CD4-positive, alpha-beta T cell (primary cell): ENCODE results near the gene SHISA5. TPM values are rescaled to one million over a fixed set of nuclear protein-coding genes. Genes with fewer than 3 reads are reported as not detected.

Source experiments
- ATAC-seq: fragments of 200-7000 bp; cut with Tn5 transposase; one replicate; pipeline ENCODE4 v1.10.0; 2022; ENCODE audit warnings: mild to moderate bottlenecking; ENCODE audit not compliant: poor library complexity
- CTCF ChIA-PET: fragments of 350-600 bp; sonication (Branson Sonifier 250); formaldehyde crosslinking; loops from one replicate; lab custom pipeline; 2021; ENCODE audit warnings: antibody characterized with exemption, inconsistent platforms; lab: Charles Lee
- POLR2A ChIA-PET: fragments of 350-600 bp; sonication (Branson Sonifier 250); formaldehyde crosslinking; loops from one replicate; lab custom pipeline; 2021; ENCODE audit warnings: antibody characterized with exemption, inconsistent platforms; lab: Charles Lee
- DNase-seq, 14 experiments: peaks; one replicate each; pipeline ENCODE4 v3.0.0-alpha.2; 2013 to 2020; ENCODE audit warnings: mixed read lengths in 2 of 14
- H3K27ac ChIP-seq, 2 donors: one replicate each; pipeline versions ENCODE4 v1.5.1 to v1.7.0; 2013; ENCODE audit warnings: low read length in 2 of 2, low read depth in 1 of 2, mild to moderate bottlenecking in 1 of 2
- H3K27me3 ChIP-seq, 2 experiments: 1 replicate in 1 of 2; 2 replicates in 1 of 2; pipeline versions ENCODE4 v1.6.1 to v1.7.0; 2013; ENCODE audit warnings: low read length in 2 of 2, control low read depth in 1 of 2, mild to moderate bottlenecking in 1 of 2, moderate library complexity in 1 of 2; ENCODE audit not compliant: insufficient read depth in 2 of 2, control insufficient read depth in 1 of 2
- H3K36me3 ChIP-seq: one replicate; pipeline ENCODE4 v1.6.1; 2013; ENCODE audit warnings: low read length, control low read depth; ENCODE audit not compliant: insufficient read depth
- H3K4me1 ChIP-seq: one replicate; pipeline ENCODE4 v1.6.1; 2013; ENCODE audit warnings: low read length, control low read depth; ENCODE audit not compliant: insufficient read depth
- H3K4me3 ChIP-seq: one replicate; pipeline ENCODE4 v1.5.1; 2013; ENCODE audit warnings: mild to moderate bottlenecking, low read length, moderate library complexity
- H3K9me3 ChIP-seq, 2 experiments: 1 replicate in 1 of 2; 2 replicates in 1 of 2; pipeline versions ENCODE4 v1.6.1 to v1.7.0; 2013; ENCODE audit warnings: low read length in 2 of 2, mild to moderate bottlenecking in 2 of 2, control low read depth in 1 of 2, moderate library complexity in 1 of 2; ENCODE audit not compliant: control insufficient read depth in 1 of 2, insufficient read depth in 1 of 2
- H3K27ac Mint-ChIP-seq: one replicate; pipeline ENCODE4 v1.8.0; 2020; ENCODE audit warnings: mixed read lengths
- H3K27me3 Mint-ChIP-seq: one replicate; pipeline ENCODE4 v1.8.0; 2021; ENCODE audit warnings: mixed read lengths
- H3K36me3 Mint-ChIP-seq: one replicate; pipeline ENCODE4 v1.8.0; 2021; ENCODE audit warnings: low read depth, mixed read lengths
- H3K4me1 Mint-ChIP-seq: one replicate; pipeline ENCODE4 v1.8.0; 2021; ENCODE audit warnings: low read depth, mixed read lengths
- H3K4me3 Mint-ChIP-seq: one replicate; pipeline ENCODE4 v1.8.0; 2020; ENCODE audit warnings: mild to moderate bottlenecking, mixed read lengths
- H3K9me3 Mint-ChIP-seq: one replicate; pipeline ENCODE4 v1.8.0; 2020; ENCODE audit warnings: mixed read lengths
- intact Hi-C, 2 experiments: fragments of 100-400 bp; cut with DNase I in 1 of 2; cut with micrococcal nuclease in 1 of 2; formaldehyde crosslinking; loops; one replicate each; pipeline versions ENCODE4 v1.15.1 to v1.9.0; 2023 to 2025; cut with DNase I, micrococcal nuclease
- total RNA-seq, 174 experiments: library from RNA in 2 of 174; stranded (reverse) in 2 of 174; gene quantifications; one replicate each; pipeline ENCODE4 v1.2.3 and lab custom pipeline; 2021 to 2026
- TF ChIP-seq, protein P1 (sequence below): fragments of 200-600 bp; IDR thresholded peaks from one replicate; pipeline ENCODE4 v1.8.0; 2022; ENCODE audit warnings: antibody characterized with exemption, mild to moderate bottlenecking

SHISA5 gene
- total RNA-seq, 2 experiments from 2014 or later = 102 to 109 TPM

GRCh38 chr3:48434591-48435222 is 69.3 kb downstream of the SHISA5 start:
- Histone ChIP-seq H3K9me3 (no peaks in the 10 kb centered on the region), H3K27me3 (no peaks in the 10 kb centered on the region), H3K27ac (no peak overlapping the region), H3K36me3 (peaks cover 15% of the 10 kb centered on the region), H3K4me3 (no peak overlapping the region), H3K4me1 (peaks cover 36% of the 10 kb centered on the region)
- ATAC-seq (no peak), DNase-seq (peak in 4 of 14 experiments; percentile 24 to 49 (median 36))
- no peaks in the 10 kb centered on the region for H3K9me3 Mint-ChIP-seq
- intact Hi-C loops = loop anchor here (5.0 kb wide), 4 partner anchors 43 to 652 kb away; partner anchors contain the start of gene SMARCC1 (in 1 of the 2)
- H3K4me3 Mint-ChIP-seq = no peak overlapping the region
- POLR2A ChIA-PET = interaction anchor here (2.2 kb wide), 1 partner anchor 34 kb away, joined by 37 read pairs; no protein-coding TSS in a partner anchor
- peaks cover 10% of the 10 kb centered on the region for H3K36me3 Mint-ChIP-seq
- no peak overlapping the region for H3K27ac Mint-ChIP-seq
- H3K4me1 Mint-ChIP-seq = peaks cover 29% of the 10 kb centered on the region
- H3K27me3 Mint-ChIP-seq = no peaks in the 10 kb centered on the region
- CTCF ChIA-PET = interaction anchor here (1.0 kb wide), 1 partner anchor 34 kb away, joined by 4 read pairs; no protein-coding TSS in a partner anchor
- TF ChIP-seq, protein P1, sequence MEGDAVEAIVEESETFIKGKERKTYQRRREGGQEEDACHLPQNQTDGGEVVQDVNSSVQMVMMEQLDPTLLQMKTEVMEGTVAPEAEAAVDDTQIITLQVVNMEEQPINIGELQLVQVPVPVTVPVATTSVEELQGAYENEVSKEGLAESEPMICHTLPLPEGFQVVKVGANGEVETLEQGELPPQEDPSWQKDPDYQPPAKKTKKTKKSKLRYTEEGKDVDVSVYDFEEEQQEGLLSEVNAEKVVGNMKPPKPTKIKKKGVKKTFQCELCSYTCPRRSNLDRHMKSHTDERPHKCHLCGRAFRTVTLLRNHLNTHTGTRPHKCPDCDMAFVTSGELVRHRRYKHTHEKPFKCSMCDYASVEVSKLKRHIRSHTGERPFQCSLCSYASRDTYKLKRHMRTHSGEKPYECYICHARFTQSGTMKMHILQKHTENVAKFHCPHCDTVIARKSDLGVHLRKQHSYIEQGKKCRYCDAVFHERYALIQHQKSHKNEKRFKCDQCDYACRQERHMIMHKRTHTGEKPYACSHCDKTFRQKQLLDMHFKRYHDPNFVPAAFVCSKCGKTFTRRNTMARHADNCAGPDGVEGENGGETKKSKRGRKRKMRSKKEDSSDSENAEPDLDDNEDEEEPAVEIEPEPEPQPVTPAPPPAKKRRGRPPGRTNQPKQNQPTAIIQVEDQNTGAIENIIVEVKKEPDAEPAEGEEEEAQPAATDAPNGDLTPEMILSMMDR = no peak

DNA sequence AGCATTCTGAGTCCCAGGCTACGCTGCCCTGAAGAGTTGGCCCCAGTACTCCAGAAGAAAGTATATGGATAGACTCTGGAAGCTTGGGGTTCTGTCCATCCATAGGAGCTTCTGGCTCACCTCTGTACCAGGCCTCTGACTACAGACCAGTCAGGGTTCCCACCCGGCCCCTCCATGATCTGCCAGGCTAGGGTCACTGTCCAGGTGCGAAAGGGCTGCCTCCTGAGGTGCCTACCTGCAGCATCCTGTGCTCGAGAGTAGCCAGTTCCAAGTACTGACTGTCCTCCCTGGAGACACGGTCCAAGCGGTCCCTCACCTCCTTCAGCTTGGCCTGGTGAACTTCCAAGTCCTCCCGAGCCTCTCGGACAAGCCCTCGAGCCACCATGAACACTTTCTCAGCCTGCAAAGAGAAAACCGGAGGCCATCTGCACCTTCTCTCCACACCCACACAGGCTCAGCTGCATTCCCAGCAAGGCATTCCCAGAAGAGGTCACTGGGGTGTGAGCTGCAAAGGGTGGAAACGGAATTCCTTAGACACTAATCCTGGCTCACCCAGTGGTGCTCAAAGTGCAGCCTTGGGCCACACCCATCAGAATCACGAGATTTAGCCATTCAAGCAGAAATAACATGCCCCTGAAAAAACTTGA is 70.4 kb downstream of the SHISA5 start:
- H3K9me3 Mint-ChIP-seq = no peaks in the 10 kb centered on the region
- DNase-seq (no peak), ATAC-seq (no peak)
- no peak overlapping the region for H3K27ac Mint-ChIP-seq
- no peaks in the 10 kb centered on the region for H3K27me3 Mint-ChIP-seq
- Histone ChIP-seq H3K27me3 (no peaks in the 10 kb centered on the region), H3K4me3 (no peak overlapping the region), H3K4me1 (peaks cover 35% of the 10 kb centered on the region), H3K9me3 (no peaks in the 10 kb centered on the region), H3K27ac (no peak overlapping the region), H3K36me3 (peaks cover 15% of the 10 kb centered on the region)
- intact Hi-C loops = no loop called here
- H3K36me3 Mint-ChIP-seq = peaks cover 10% of the 10 kb centered on the region
- ChIA-PET POLR2A (interaction anchor here (0.9 kb wide), 1 partner anchor 162 kb away, joined by 3 read pairs; no protein-coding TSS in a partner anchor), CTCF (interaction anchor here (1.0 to 1.2 kb wide), 2 partner anchors 33 to 74 kb away, joined by 3 to 4 read pairs; no protein-coding TSS in a partner anchor)
- peaks cover 25% of the 10 kb centered on the region for H3K4me1 Mint-ChIP-seq
- TF ChIP-seq, protein P1 = no peak
- no peak overlapping the region for H3K4me3 Mint-ChIP-seq

GRCh38 chr3:48432411-48433371 is 71.3 kb downstream of the SHISA5 start:
- peaks cover 10% of the 10 kb centered on the region for H3K36me3 Mint-ChIP-seq
- ATAC-seq (no peak), DNase-seq (no peak)
- peaks cover 18% of the 10 kb centered on the region for H3K4me1 Mint-ChIP-seq
- no peaks in the 10 kb centered on the region for H3K9me3 Mint-ChIP-seq
- ChIA-PET POLR2A (no interaction called here), CTCF (interaction anchor here (0.5 to 1.2 kb wide), 3 partner anchors 21 to 75 kb away, joined by 3 read pairs; no protein-coding TSS in a partner anchor)
- no peak overlapping the region for H3K27ac ChIP-seq
- no peaks in the 10 kb centered on the region for H3K27me3 ChIP-seq
- intact Hi-C loops = no loop called here
- H3K9me3 ChIP-seq = no peaks in the 10 kb centered on the region
- no peak overlapping the region for H3K4me3 ChIP-seq
- TF ChIP-seq, protein P1 = no peak
- peaks cover 15% of the 10 kb centered on the region for H3K36me3 ChIP-seq
- no peaks in the 10 kb centered on the region for H3K27me3 Mint-ChIP-seq
- peaks cover 38% of the 10 kb centered on the region for H3K4me1 ChIP-seq
- peak overlapping the region; percentile 38 for H3K4me3 Mint-ChIP-seq
- H3K27ac Mint-ChIP-seq = no peak overlapping the region
